HAP-1 (cell line): ENCODE measurements around the gene TBATA.
A peak's percentile ranks its signal among the peaks of the same experiment; 100 is the strongest.

Source experiments
- DNase-seq, 2 experiments: peaks; one replicate each; pipeline ENCODE4 v3.0.0-alpha.2; 2016 to 2020; ENCODE audit warnings: low spot score in 2 of 2
- H3K27me3 ChIP-seq: fragments of 250-450 bp; sonication (Bioruptor Pico); 2 replicates; pipeline ENCODE4 v1.5.1; 2020; ENCODE audit warnings: low read depth, mild to moderate bottlenecking, moderate library complexity
- H3K36me3 ChIP-seq: fragments of 250-450 bp; sonication (Bioruptor Pico); replicated peaks from 2 replicates; pipeline ENCODE4 v1.5.1; 2020; ENCODE audit warnings: mild to moderate bottlenecking
- H3K4me1 ChIP-seq: fragments of 250-450 bp; sonication (Bioruptor Pico); 2 replicates; pipeline ENCODE4 v1.5.1; 2020; ENCODE audit warnings: mild to moderate bottlenecking
- H3K4me3 ChIP-seq: fragments of 250-450 bp; sonication (Bioruptor Pico); 2 replicates; pipeline ENCODE4 v1.5.1; 2020; ENCODE audit warnings: mild to moderate bottlenecking, moderate library complexity
- H3K9me3 ChIP-seq: fragments of 250-450 bp; sonication (Bioruptor Pico); 2 replicates; pipeline ENCODE4 v1.5.1; 2020; ENCODE audit warnings: mild to moderate bottlenecking, moderate library complexity
- in situ Hi-C: fragments of 300-500 bp; cut with MboI; formaldehyde crosslinking; loops from 3 replicates; pipeline ENCODE4 v1.14.3; 2020; ENCODE audit warnings: low sequenced_read_pairs, inconsistent platforms, mixed read lengths

The TBATA gene

DNA sequence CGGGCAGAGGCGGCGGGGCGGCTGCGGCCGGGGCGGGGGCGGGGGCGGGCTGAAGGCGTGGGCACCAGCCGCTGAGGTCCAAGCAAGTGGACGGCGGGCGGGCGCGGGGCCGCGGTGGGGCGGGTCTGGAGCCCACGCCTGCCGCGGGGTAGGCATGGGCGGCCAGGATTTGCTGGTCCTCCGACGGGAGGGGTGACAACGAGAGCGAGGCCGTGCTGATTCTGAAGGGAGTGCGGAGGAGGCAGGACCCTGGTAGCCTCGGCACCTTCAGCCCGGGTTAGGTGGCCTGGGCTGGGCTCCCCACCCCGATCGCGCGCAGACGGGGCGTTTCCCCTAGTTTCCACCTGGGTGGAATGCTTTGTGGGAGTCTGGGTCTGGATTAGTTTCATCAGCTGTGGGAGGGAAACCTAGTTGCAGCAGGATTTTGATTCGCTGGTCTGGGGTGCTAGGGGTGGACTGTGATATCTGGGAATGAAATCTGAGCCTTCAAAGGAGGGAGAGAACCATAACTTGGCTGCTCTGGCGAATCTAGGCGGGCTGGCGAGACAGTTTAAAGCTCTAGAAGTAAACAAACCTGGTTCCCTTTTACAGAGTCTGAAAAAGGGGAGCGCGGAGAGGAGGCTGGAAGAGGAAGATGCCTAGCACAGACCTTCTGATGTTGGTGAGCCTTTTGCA, 31.2 kb upstream of the TBATA start:
- in situ Hi-C loops: no loop called here
- DNase-seq: peak; percentile 80 to 87
- Histone ChIP-seq H3K36me3 (peaks cover 32% of the 10 kb centered on the region), H3K4me1 (peaks cover 12% of the 10 kb centered on the region; the same call in 1 of the 2 replicates), H3K27me3 (no peaks in the 10 kb centered on the region), H3K9me3 (no peaks in the 10 kb centered on the region), H3K4me3 (peak overlapping the region; percentile 72)

DNA sequence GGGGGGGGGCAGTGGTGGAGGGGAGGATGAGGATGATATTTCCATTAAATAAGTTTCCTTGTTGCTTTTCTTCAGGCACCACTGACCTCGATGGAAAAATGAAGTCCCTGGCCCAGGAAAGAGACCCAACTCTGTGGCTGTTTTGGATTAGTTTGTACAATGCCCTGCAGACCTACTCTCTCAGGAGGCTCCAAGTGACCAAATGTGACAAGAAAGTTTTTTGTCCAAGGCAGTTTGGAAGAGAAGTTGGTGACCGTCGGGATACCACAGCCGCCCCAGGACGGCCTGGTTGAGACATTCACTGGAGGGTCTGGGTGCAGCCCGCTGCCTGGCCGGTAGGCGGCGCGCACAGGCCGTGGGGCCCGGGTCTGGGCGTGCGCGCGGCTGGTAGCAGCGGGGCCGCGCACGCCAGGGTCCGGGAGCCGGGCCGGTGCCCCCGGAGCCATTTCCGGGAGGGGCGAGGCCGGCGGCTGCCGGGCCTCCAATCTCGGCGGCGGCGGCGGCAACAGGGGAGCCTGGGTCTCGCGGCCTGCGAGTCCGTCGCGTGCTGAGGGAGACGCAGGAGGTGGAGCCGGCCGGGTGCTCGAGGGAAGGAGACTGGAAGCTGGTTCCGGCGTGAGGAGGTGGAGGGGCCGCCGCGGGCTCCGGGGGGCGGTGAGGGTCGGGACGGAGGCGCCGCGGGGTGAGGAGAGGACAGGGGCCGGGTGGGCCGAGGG, 30.5 kb upstream of the TBATA start, which contains the start of gene SGPL1:
TSS of gene SGPL1 (plus strand) at position 445 of the 716 bp plus-strand sequence. CDS start 906 bp downstream, outside the sequence.
- H3K4me3 ChIP-seq: peak within 1 kb of the TSS; percentile 72
- no peaks in the 10 kb centered on the region for H3K9me3 ChIP-seq
- in situ Hi-C loops: no loop called here
- peak; percentile 79 to 87 for DNase-seq
- H3K27me3 ChIP-seq: no peaks in the 10 kb centered on the region
- H3K4me1 ChIP-seq: peaks cover 12% of the 10 kb centered on the region; the same call in 1 of the 2 replicates
- peaks cover 28% of the 10 kb centered on the region for H3K36me3 ChIP-seq

DNA sequence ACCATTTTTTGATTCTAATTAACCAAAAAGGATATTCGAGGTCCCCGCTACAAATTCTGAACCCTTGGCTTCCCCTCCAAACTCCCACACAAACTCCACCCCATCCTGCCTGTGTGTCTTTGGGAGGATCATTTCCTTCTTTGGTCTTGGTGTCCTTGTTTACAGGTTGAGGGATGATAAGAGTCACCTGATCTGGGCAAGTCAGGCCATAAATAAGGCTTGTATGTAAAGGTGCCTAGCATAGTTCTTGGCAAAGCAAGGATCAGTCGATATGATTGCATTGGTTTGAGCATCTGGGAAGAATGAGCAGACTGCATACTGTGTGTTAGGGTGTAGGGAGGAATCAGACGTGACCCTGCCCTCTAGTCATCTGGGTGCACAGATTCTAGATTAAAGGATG, 28.9 kb upstream of the TBATA start:
- in situ Hi-C loops: no loop called here
- no peak for DNase-seq

DNA sequence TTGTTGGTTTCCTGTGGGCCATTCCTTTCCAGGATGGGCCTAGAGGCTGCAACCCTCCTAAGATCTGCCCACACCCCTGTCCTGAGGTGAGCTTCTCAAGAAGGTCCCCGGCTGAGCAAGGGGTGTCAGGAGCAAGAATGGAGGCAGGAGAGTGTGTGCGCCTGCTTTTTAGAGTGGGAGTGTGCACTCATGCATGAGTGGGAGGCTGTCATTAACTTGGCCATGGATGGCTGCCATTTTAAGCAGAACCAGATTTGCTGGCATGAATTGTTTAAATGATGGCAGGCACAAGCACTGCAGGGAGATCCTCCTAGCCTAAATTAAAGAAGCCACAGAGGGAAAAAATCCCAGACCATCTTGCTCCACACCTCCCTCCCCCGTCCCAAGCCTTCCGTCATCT, 27.6 kb upstream of the TBATA start:
- H3K4me1 ChIP-seq: peaks cover 12% of the 10 kb centered on the region; the same call in 1 of the 2 replicates
- peaks cover 11% of the 10 kb centered on the region for H3K36me3 ChIP-seq
- no peaks in the 10 kb centered on the region for H3K27me3 ChIP-seq
- no peak for DNase-seq
- in situ Hi-C loops: no loop called here
- H3K9me3 ChIP-seq: no peaks in the 10 kb centered on the region
- no peak overlapping the region for H3K4me3 ChIP-seq

More for the DNA sequence above, 28.9 kb upstream of the TBATA start:
- Histone ChIP-seq H3K36me3 (peaks cover 16% of the 10 kb centered on the region), H3K9me3 (no peaks in the 10 kb centered on the region), H3K4me1 (peaks cover 12% of the 10 kb centered on the region; the same call in 1 of the 2 replicates), H3K27me3 (no peaks in the 10 kb centered on the region), H3K4me3 (no peak overlapping the region)

DNA sequence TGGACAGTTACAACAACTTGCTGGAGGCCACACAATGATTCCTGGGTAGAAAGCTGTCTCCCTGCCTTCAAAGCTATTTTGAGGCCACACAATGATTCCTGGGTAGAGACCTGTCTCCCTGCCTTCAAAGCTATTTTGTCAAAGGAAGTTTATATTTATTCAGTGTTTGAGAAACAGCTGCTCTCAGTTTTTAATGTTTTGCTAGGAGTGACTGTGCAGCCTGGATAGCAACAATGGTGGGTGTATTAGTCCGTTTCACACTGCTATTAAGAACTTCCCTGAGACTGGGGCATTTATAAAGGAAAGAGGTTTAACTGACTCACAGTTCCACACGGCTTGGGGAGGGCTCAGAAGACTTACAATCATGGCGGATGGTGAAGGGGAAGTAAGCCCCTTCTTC, 26.7 kb upstream of the TBATA start:
- Histone ChIP-seq H3K36me3 (peaks cover 2% of the 10 kb centered on the region; the same call in 1 of the 2 replicates), H3K4me1 (peaks cover 12% of the 10 kb centered on the region), H3K27me3 (no peaks in the 10 kb centered on the region), H3K4me3 (no peak overlapping the region), H3K9me3 (no peaks in the 10 kb centered on the region)
- in situ Hi-C loops: no loop called here
- DNase-seq: no peak

DNA sequence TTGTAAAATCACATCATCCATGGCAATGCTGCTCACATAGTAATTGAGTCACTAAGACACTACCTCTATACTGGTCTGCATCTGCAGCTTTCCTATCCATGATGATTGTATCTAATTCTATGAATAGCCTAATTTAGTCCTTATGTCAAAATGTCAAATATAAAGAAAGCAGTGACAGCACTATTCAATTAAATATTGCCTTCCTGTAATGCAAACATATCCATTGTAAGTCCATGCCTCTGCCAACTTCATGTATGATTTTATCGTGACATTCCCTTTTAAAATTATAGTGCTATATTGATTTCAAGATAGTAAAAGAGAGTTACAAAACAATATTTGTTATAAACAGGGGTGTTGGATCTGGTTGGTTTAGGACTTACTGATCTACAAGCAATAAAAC, 25.8 kb upstream of the TBATA start:
- Histone ChIP-seq H3K9me3 (no peaks in the 10 kb centered on the region), H3K4me3 (no peak overlapping the region), H3K4me1 (peaks cover 9% of the 10 kb centered on the region), H3K36me3 (no peaks in the 10 kb centered on the region), H3K27me3 (no peaks in the 10 kb centered on the region)
- in situ Hi-C loops: no loop called here
- DNase-seq: no peak

DNA sequence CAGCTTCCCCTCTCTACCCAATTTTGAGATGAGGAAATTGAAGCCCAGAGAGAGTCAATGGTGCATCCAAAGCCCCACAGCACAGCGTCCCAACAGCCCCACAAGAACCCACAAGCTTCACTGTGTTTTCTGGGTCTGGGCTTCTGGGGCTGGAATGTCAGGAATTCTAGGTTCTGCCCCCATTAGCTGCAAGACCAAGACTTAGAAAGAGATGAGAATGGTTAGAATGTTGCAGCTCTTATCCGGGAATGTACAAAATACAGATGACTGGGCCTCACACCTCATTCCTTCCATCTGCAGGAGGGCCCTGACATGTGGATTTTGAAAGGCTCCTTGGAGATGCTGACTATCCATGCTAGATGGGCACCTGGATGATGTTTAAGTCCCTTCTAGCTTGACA, 24.5 kb upstream of the TBATA start:
- in situ Hi-C loops: no loop called here
- Histone ChIP-seq H3K27me3 (no peaks in the 10 kb centered on the region), H3K9me3 (no peaks in the 10 kb centered on the region), H3K4me3 (no peak overlapping the region), H3K36me3 (no peaks in the 10 kb centered on the region), H3K4me1 (peaks cover 9% of the 10 kb centered on the region)
- DNase-seq: no peak

DNA sequence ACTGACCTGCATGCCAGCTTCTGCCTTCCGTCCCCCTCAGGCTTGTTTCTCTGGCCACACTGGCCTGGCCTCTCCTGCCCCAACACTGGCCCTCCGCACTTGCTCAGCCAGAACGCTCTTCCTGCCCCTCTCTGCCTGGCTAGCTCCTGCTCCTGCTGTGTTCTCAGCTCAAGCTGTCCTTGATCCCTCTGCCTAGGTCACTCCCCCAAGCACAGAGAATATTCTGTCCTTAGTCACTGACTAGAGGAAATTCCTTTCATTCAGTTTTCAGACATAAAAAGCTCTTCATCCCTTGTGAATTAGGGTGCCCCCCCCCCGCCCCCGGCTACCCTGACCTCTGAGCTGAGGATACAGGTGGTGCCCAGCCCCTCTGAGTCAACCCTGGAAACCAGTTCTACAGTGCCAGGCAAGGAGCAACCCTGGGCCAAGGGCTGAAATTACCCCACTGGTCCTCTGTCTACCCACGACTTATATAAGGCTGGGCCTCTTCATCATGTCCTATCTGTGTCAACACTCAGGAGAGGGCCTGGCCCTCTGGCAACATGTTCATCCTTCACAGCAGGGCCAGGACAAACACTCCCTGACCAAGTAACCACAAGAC, 23.9 kb upstream of the TBATA start:
- H3K27me3 ChIP-seq: no peaks in the 10 kb centered on the region
- in situ Hi-C loops: no loop called here
- no peak for DNase-seq
- H3K4me3 ChIP-seq: no peak overlapping the region
- H3K36me3 ChIP-seq: no peaks in the 10 kb centered on the region
- peaks cover 9% of the 10 kb centered on the region for H3K4me1 ChIP-seq
- H3K9me3 ChIP-seq: no peaks in the 10 kb centered on the region

DNA sequence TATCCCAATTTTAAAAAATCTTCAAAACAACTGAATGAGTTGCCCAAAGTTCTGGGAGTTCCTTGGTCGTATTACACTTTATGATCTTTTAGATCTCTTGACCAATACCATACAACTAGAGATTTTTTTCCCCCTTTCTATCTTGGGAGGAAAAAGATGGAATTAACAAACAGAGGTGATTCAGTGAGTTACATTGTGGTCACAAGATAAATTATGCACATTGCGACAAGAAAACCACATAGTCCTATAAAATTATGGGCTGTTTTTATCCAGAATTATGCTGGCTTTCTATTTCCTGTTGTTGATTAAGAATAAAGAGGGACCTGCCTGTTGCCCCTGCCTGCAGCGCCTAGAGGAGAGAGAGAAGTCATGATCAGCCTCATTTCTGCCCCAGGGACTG, 22.4 kb upstream of the TBATA start:
- no peak for DNase-seq
- H3K27me3 ChIP-seq: no peaks in the 10 kb centered on the region
- no peaks in the 10 kb centered on the region for H3K9me3 ChIP-seq
- H3K36me3 ChIP-seq: no peaks in the 10 kb centered on the region
- in situ Hi-C loops: no loop called here
- H3K4me3 ChIP-seq: no peak overlapping the region
- peaks cover 9% of the 10 kb centered on the region for H3K4me1 ChIP-seq

DNA sequence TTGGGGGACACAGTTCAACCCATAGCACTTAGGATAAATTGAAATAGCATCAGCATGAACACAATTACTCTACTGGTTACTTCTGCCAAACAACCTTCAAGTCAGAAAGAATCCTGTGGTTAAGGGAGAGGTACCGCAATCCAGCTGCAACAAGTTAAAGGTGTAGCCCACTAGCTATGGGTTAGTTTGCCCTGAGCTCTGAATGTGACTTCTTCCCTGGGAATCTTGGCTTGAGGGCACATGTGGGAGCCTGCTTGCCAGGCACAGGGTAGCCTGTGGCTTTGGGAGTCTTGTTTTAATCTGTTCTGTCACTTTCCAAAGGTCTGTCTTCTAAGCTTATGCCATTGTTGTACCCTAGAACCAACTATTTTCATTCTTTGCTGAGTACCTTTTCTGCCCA, 21.7 kb upstream of the TBATA start:
- no peaks in the 10 kb centered on the region for H3K9me3 ChIP-seq
- in situ Hi-C loops: no loop called here
- peaks cover 9% of the 10 kb centered on the region for H3K4me1 ChIP-seq
- no peaks in the 10 kb centered on the region for H3K36me3 ChIP-seq
- no peak for DNase-seq
- H3K4me3 ChIP-seq: no peak overlapping the region
- H3K27me3 ChIP-seq: no peaks in the 10 kb centered on the region; the same call in 1 of the 2 replicates

DNA sequence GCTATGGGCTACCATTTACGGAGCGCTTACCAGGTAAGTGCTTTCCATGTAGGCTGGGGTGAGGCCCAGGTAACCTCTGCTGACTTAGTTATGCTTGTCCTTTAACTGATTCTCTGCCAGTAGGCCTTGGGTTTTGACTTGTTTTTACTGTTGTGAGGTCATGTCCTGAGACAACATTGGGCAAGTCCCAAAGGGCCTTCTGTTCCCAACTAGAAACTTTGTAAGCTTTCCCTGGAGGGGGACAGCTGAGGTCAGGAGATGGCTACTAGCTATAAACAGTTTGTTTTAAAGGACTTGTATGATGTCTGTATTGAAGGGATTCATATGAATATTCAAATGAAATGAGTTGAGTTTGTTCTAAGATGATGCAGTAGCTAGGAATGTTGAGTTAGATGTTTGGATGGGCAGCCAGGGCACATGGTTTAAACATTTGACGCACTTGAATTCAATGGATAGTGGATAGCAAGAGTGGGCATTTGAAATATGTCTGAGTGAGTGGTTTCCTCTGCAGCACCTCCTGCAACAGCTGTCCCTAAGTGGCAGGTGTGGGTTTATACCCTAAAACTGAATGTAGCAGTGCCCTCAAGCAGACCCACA, 20.5 kb upstream of the TBATA start:
- H3K27me3 ChIP-seq: no peaks in the 10 kb centered on the region; the same call in 1 of the 2 replicates
- H3K4me1 ChIP-seq: peaks cover 9% of the 10 kb centered on the region
- no peaks in the 10 kb centered on the region for H3K9me3 ChIP-seq
- in situ Hi-C loops: no loop called here
- H3K4me3 ChIP-seq: no peak overlapping the region
- H3K36me3 ChIP-seq: no peaks in the 10 kb centered on the region
- no peak for DNase-seq

DNA sequence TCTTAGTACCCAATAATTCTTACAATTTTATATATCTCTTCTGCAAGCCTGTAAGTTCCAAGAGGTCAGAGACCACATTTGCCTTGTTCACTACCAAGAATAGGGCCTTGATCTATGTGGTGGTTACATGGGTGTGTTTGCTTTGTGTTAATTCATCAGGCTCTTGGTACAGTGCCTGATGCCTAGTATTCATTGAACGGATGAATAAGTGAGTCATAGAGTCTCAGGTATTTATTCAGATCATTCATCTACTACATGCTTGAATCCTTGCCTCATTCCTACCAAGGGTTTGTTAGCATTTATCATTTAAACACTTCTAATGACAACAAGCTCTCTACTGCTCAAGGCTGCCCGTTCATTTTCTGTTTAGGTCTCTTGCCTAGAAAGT, 19.2 kb upstream of the TBATA start:
- no peak overlapping the region for H3K4me3 ChIP-seq
- no peak for DNase-seq
- H3K27me3 ChIP-seq: no peaks in the 10 kb centered on the region; the same call in 1 of the 2 replicates
- in situ Hi-C loops: no loop called here
- H3K36me3 ChIP-seq: no peaks in the 10 kb centered on the region
- H3K4me1 ChIP-seq: peaks cover 9% of the 10 kb centered on the region
- H3K9me3 ChIP-seq: no peaks in the 10 kb centered on the region

DNA sequence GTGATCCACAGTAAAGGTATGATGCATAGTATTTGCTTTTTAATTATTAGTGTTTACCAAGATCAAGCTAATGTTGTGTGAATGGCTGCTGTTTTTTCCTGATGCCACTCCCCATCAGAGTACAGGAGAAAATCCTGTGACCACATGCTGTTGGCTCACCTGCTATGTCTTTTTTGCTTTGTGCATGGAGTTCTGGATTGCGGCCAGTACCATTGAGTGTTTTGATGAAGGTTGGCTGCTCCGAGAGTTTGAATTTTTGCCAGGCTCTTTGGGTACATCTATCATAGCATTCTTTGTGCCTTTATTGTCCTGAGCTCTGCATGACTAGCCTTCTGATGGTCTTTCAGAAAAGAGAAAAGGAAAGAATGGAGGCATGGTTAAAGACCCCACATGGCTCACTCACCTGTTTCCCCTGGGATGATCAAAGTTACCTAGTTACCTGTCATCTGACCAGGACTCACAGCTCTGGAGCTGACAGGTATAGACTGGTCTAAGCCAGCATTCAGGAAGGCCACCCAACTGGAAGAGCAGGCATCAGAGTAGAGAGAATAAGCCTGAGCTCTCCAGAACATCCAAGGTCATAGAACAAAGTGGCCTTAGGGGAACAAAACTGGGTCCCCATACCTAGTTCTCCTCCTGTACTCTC, 18.7 kb upstream of the TBATA start:
- H3K27me3 ChIP-seq: no peaks in the 10 kb centered on the region; the same call in 1 of the 2 replicates
- in situ Hi-C loops: no loop called here
- DNase-seq: no peak
- H3K4me3 ChIP-seq: no peak overlapping the region
- H3K4me1 ChIP-seq: peaks cover 9% of the 10 kb centered on the region
- H3K36me3 ChIP-seq: no peaks in the 10 kb centered on the region
- H3K9me3 ChIP-seq: no peaks in the 10 kb centered on the region
